Hepatocyte (in vitro differentiated cells): Measurements from ENCODE around the gene SIRT5. TPM values are rescaled to one million over a fixed set of nuclear protein-coding genes. Genes with fewer than 3 reads are reported as not detected.

Experiments used
- DNase-seq: peaks from one replicate; pipeline ENCODE4 v3.0.0-alpha.2; 2016; ENCODE audit warnings: low spot score
- H2AFZ ChIP-seq: fragments of 200-600 bp; sonication (generic); 2 replicates; pipeline ENCODE4 v1.6.0; 2016; ENCODE audit warnings: antibody characterized with exemption, mild to moderate bottlenecking
- H3K27ac ChIP-seq: fragments of 200-600 bp; sonication (generic); 2 replicates; pipeline ENCODE4 v1.5.1; 2016; ENCODE audit warnings: mild to moderate bottlenecking
- H3K27me3 ChIP-seq: fragments of 200-600 bp; sonication (generic); 2 replicates; pipeline ENCODE4 v1.6.1; 2016
- H3K36me3 ChIP-seq: fragments of 200-600 bp; sonication (generic); replicated peaks from 2 replicates; pipeline ENCODE4 v1.5.1; 2016; ENCODE audit warnings: low read depth; ENCODE audit not compliant: insufficient read depth
- H3K4me1 ChIP-seq: fragments of 200-600 bp; sonication (generic); 2 replicates; pipeline ENCODE4 v1.5.1; 2016; ENCODE audit warnings: mild to moderate bottlenecking, moderate library complexity; ENCODE audit not compliant: insufficient read depth
- H3K4me2 ChIP-seq: fragments of 200-600 bp; sonication (generic); 2 replicates; pipeline ENCODE4 v1.6.0; 2016
- H3K4me3 ChIP-seq: fragments of 200-600 bp; sonication (generic); 2 replicates; pipeline ENCODE4 v1.5.1; 2016; ENCODE audit warnings: mild to moderate bottlenecking
- H3K79me2 ChIP-seq: fragments of 200-600 bp; sonication (generic); 2 replicates; pipeline ENCODE4 v1.6.0; 2017; ENCODE audit warnings: mild to moderate bottlenecking
- H3K9me2 ChIP-seq: fragments of 200-600 bp; sonication (generic); replicated peaks from 2 replicates; pipeline ENCODE4 v1.6.0; 2017; ENCODE audit warnings: mild to moderate bottlenecking; ENCODE audit not compliant: insufficient read depth
- H3K9me3 ChIP-seq: fragments of 200-600 bp; sonication (generic); 2 replicates; pipeline ENCODE4 v1.5.1; 2016; ENCODE audit warnings: low read depth, mild to moderate bottlenecking
- H4K20me1 ChIP-seq: fragments of 200-600 bp; sonication (generic); 2 replicates; pipeline ENCODE4 v1.6.0; 2016; ENCODE audit warnings: mild to moderate bottlenecking; ENCODE audit not compliant: insufficient read depth, poor library complexity, severe bottlenecking
- CTCF ChIP-seq: fragments of 200-600 bp; sonication (generic); IDR thresholded peaks from 2 replicates; pipeline ENCODE4 v1.5.1; 2016; ENCODE audit warnings: antibody characterized with exemption, mild to moderate bottlenecking; ENCODE audit not compliant: poor library complexity
- EZH2 ChIP-seq: fragments of 200-600 bp; sonication (generic); IDR thresholded peaks from 2 replicates; pipeline ENCODE4 v1.6.1; 2016; ENCODE audit warnings: antibody characterized with exemption, mild to moderate bottlenecking, borderline replicate concordance
- EZH2phosphoT487 ChIP-seq: fragments of 200-600 bp; sonication (generic); IDR thresholded peaks from one replicate; pipeline ENCODE4 v1.6.1; 2018; ENCODE audit warnings: antibody characterized with exemption, mild to moderate bottlenecking, low read depth, moderate library complexity; ENCODE audit not compliant: unreplicated experiment, severe bottlenecking
- WGBS: methylation state at CpG from one replicate; pipeline ENCODE4 v1.1.6; 2016; ENCODE audit warnings: low lambda C conversion rate; ENCODE audit errors: missing lambda C conversion rate; 5-methylcytosine and 5-hydroxymethylcytosine counted together
- polyA plus RNA-seq: library from polyadenylated mRNA; unstranded; fragments of >200 nt; fragmentation: Nextera tagmentation; extraction: Ambion mirVana; gene quantifications from 2 replicates; pipeline ENCODE4 v1.2.1, GENCODE V29; 2016
- total RNA-seq: library from RNA; depleted of rRNA; stranded (reverse); fragments of >200 nt; gene quantifications from 2 replicates; pipeline ENCODE4 v1.2.3, GENCODE V29; 2014

Gene SIRT5
- total RNA-seq = 12.8 and 12.9 TPM in 2 replicates
- polyA plus RNA-seq = 8.5 and 8.6 TPM in 2 replicates

- 2% methylated on average over 28 of the region's 52 CpGs for WGBS
- H3K4me2 ChIP-seq = peak within 1 kb of the TSS; percentile 82
- H3K36me3 ChIP-seq = no peaks in the 10 kb centered on the region
- no peaks in the 10 kb centered on the region for H3K27me3 ChIP-seq
- no peaks in the 10 kb centered on the region for H3K9me2 ChIP-seq
- no peaks in the 10 kb centered on the region for H4K20me1 ChIP-seq
- peaks cover 10% of the 10 kb centered on the region for H3K4me1 ChIP-seq
- peak; percentile 88 for DNase-seq
- no peaks in the 10 kb centered on the region for H3K9me3 ChIP-seq
- peak within 1 kb of the TSS; percentile 84 for H3K4me3 ChIP-seq
- H3K27ac ChIP-seq = peak within 1 kb of the TSS; percentile 98
- H3K79me2 ChIP-seq = peaks cover 22% of the 10 kb centered on the region
- no peak for TF ChIP-seq EZH2
- TF ChIP-seq EZH2phosphoT487 = no peak
- TF ChIP-seq CTCF = no peak
- peak within 1 kb of the TSS; percentile 86 for H2AFZ ChIP-seq
Observed at GRCh38 chr6:13574571-13575376, at the start of gene SIRT5. Gene SIRT5 (plus strand): TSS chr6:13574601. CDS start chr6:13584111, 9,510 bp downstream.

- 94% methylated on average over 12 of the region's 12 CpGs for WGBS
- no peak overlapping the region for H3K27ac ChIP-seq
- no peaks in the 10 kb centered on the region for H4K20me1 ChIP-seq
- no peaks in the 10 kb centered on the region for H3K9me2 ChIP-seq
- no peaks in the 10 kb centered on the region for H3K36me3 ChIP-seq
- H3K4me3 ChIP-seq = no peak overlapping the region
- H3K79me2 ChIP-seq = no peaks in the 10 kb centered on the region
- TF ChIP-seq CTCF (no peak), EZH2 (no peak), EZH2phosphoT487 (no peak)
- H3K4me2 ChIP-seq = no peak overlapping the region
- DNase-seq = no peak
- no peaks in the 10 kb centered on the region for H3K4me1 ChIP-seq
- no peaks in the 10 kb centered on the region for H3K9me3 ChIP-seq
- H3K27me3 ChIP-seq = no peaks in the 10 kb centered on the region
- no peak overlapping the region for H2AFZ ChIP-seq
Observed at GRCh38 chr6:13524801-13525508, 49.4 kb upstream of the SIRT5 start.

- Histone ChIP-seq H3K4me3 (no peak overlapping the region), H3K27me3 (no peaks in the 10 kb centered on the region), H3K4me2 (no peak overlapping the region), H3K4me1 (no peaks in the 10 kb centered on the region), H3K9me2 (no peaks in the 10 kb centered on the region), H3K9me3 (no peaks in the 10 kb centered on the region), H3K27ac (no peak overlapping the region), H2AFZ (no peak overlapping the region), H3K79me2 (no peaks in the 10 kb centered on the region), H4K20me1 (no peaks in the 10 kb centered on the region), H3K36me3 (no peaks in the 10 kb centered on the region)
- DNase-seq = no peak
- WGBS = 100% methylated on average over 1 of the region's 1 CpG
- TF ChIP-seq EZH2 (no peak), CTCF (no peak), EZH2phosphoT487 (no peak)
Observed at GRCh38 chr6:13526357-13526726, 48.1 kb upstream of the SIRT5 start.
